ENCODE results near the gene RAD51B.

Gene RAD51B

GRCh38 chr14:68604822-68605221 lies 785.2 kb downstream of the RAD51B start:
- no peak overlapping the region for H3K4me3 ChIP-seq (ENCODE audit: low read depth, low read length)
- TF ChIP-seq CTCF (IDR thresholded peaks at IDR 0.05; ENCODE audit: low read depth, low read length): no peak
- no peaks in the 10 kb centered on the region for H3K27me3 ChIP-seq
- no peaks in the 10 kb centered on the region for H3K4me1 ChIP-seq
- H3K9me3 ChIP-seq: no peaks in the 10 kb centered on the region
- DNase-seq: no peak
- no peaks in the 10 kb centered on the region for H3K36me3 ChIP-seq

GRCh38 chr14:68606176-68606575 lies 786.6 kb downstream of the RAD51B start:
- no peak for DNase-seq
- TF ChIP-seq CTCF (IDR thresholded peaks at IDR 0.05; ENCODE audit: low read depth, low read length): no peak
- H3K9me3 ChIP-seq: no peaks in the 10 kb centered on the region
- no peak overlapping the region for H3K4me3 ChIP-seq (ENCODE audit: low read depth, low read length)
- H3K4me1 ChIP-seq: no peaks in the 10 kb centered on the region
- no peaks in the 10 kb centered on the region for H3K27me3 ChIP-seq
- H3K36me3 ChIP-seq: no peaks in the 10 kb centered on the region

DNA sequence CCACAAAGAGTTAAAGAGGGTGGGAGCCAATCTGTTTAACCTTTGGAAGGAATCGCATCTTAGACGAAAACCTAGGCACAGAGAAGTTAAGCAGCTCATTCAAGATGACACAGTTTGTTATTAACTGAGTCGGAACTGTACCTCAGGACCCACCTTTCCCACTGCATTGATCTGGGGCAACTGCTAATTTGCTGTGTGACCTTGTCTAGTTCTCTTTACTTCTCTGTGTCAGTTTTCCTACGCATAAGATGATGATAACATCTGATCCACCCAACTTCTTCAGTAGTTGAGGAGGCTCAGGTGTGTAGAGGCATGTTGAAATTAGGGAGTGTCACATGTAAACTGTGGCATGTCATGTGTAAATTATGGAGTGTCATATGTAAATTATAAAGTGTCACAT lies 787.1 kb downstream of the RAD51B start:
- H3K4me1 ChIP-seq: no peaks in the 10 kb centered on the region
- DNase-seq: no peak
- no peak overlapping the region for H3K4me3 ChIP-seq (ENCODE audit: low read depth, low read length)
- H3K36me3 ChIP-seq: no peaks in the 10 kb centered on the region
- H3K27me3 ChIP-seq: no peaks in the 10 kb centered on the region
- H3K9me3 ChIP-seq: no peaks in the 10 kb centered on the region
- no peak for TF ChIP-seq CTCF (IDR thresholded peaks at IDR 0.05; ENCODE audit: low read depth, low read length)

DNA sequence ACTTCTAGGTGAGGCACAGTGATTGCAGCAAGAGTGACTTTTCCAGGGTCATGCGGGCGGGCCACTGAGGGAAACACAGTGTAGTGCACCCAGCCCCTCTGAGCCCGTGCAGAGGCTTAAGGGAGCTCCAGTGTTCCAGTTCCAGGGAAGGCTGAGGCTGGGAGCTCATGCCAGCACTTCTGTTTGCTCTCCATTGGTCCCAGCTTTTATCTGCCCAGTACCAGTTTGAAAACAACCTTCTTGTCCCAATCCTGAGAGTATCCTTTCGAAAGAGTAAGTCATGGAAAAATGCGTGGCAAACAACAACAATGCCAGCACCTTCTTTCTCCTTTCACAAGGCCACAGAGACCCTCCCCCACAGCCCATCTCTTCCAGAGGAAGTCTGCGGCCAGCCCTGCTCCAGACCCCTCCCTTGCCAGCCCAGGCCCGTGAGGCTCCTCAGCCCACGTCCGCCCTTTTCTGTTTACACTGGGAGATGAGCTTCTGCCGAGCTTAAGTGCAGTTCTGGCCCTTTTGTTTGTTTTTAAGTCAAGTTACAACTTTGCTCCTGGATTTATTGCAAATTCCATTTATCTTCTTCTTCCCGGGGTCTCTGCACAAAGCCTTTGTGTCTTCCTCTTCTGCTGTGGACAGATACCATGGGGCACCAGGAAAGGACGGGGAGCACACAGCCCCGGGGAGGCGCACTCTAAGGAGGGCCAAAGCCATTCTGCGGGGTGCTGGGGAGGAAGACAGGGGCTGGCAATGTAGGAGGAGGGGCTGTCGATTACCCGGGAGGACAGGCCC lies 787.7 kb downstream of the RAD51B start:
- no peak for DNase-seq
- no peaks in the 10 kb centered on the region for H3K9me3 ChIP-seq
- H3K36me3 ChIP-seq: no peaks in the 10 kb centered on the region
- H3K4me3 ChIP-seq (ENCODE audit: low read depth, low read length): no peak overlapping the region
- no peaks in the 10 kb centered on the region for H3K4me1 ChIP-seq
- no peak for TF ChIP-seq CTCF (IDR thresholded peaks at IDR 0.05; ENCODE audit: low read depth, low read length)
- no peaks in the 10 kb centered on the region for H3K27me3 ChIP-seq

GRCh38 chr14:68607867-68608573 lies 788.4 kb downstream of the RAD51B start:
- no peak overlapping the region for H3K4me3 ChIP-seq (ENCODE audit: low read depth, low read length)
- H3K9me3 ChIP-seq: no peaks in the 10 kb centered on the region
- no peaks in the 10 kb centered on the region for H3K4me1 ChIP-seq
- H3K36me3 ChIP-seq: no peaks in the 10 kb centered on the region
- TF ChIP-seq CTCF (IDR thresholded peaks at IDR 0.05; ENCODE audit: low read depth, low read length): no peak
- DNase-seq: no peak
- no peaks in the 10 kb centered on the region for H3K27me3 ChIP-seq

DNA sequence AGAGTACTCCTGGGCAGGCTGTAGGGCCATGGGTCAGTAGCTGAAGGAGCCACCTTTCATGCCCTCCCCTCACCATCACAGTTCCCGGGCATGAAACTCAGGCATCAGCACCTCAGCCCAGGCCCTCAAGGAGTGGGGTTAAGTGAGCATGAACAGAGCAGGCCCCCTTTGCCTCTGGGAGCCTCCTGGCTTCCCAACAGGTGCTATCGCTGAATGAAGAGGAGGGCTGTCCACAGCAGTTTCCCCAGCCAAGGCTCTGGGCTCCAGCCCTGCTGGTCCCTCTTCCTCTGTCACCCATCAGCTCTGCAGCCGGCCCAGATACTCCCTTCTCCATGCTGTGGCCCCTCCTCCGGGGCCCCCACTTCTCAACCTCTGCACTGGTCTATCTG lies 789.0 kb downstream of the RAD51B start:
- Histone ChIP-seq H3K27me3 (no peaks in the 10 kb centered on the region), H3K4me3 (ENCODE audit: low read depth, low read length) (no peak overlapping the region), H3K9me3 (no peaks in the 10 kb centered on the region), H3K4me1 (no peaks in the 10 kb centered on the region), H3K36me3 (no peaks in the 10 kb centered on the region)
- DNase-seq: no peak
- TF ChIP-seq CTCF (IDR thresholded peaks at IDR 0.05; ENCODE audit: low read depth, low read length): no peak

All from BE2C (cell line).